Peyer's patch (tissue), 4 donors: ENCODE results near the gene ZBTB20.

Experiments
- POLR2A ChIP-seq, 2 donors: fragments of 450-650 bp; IDR thresholded peaks; one replicate each; pipeline ENCODE4 v1.5.1; 2017; ENCODE audit warnings: antibody characterized with exemption in 2 of 2, mild to moderate bottlenecking in 2 of 2, moderate library complexity in 2 of 2
- TF ChIP-seq, protein P1 (sequence below), 6 experiments: fragments of 450-650 bp in 4 of 6; fragments of 200-600 bp in 2 of 6; sonication (generic) in 1 of 6; IDR thresholded peaks; one replicate each; pipeline ENCODE4 v1.5.1; 2017 to 2019; ENCODE audit warnings: antibody characterized with exemption in 6 of 6, mild to moderate bottlenecking in 3 of 6, moderate library complexity in 1 of 6

DNA sequence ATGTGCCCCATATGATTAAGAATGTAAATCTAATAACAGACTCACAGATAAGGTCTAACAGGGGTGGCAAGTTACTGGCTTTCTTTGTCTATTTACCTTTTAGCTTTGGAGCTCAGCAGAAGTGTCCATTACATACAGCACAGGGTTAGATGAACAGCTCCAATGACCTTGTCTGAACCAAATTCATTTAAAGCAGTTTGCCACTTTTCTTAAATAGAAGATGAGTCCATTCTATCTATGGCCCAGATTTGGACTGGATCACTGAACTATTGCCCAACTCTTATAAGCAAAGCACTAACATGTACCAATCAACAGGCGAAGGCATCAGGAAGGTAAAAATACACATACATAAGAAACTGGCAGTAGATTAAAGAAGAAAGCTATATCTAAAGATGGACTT is 638.9 kb downstream of the ZBTB20 start:
- TF ChIP-seq, protein P1, sequence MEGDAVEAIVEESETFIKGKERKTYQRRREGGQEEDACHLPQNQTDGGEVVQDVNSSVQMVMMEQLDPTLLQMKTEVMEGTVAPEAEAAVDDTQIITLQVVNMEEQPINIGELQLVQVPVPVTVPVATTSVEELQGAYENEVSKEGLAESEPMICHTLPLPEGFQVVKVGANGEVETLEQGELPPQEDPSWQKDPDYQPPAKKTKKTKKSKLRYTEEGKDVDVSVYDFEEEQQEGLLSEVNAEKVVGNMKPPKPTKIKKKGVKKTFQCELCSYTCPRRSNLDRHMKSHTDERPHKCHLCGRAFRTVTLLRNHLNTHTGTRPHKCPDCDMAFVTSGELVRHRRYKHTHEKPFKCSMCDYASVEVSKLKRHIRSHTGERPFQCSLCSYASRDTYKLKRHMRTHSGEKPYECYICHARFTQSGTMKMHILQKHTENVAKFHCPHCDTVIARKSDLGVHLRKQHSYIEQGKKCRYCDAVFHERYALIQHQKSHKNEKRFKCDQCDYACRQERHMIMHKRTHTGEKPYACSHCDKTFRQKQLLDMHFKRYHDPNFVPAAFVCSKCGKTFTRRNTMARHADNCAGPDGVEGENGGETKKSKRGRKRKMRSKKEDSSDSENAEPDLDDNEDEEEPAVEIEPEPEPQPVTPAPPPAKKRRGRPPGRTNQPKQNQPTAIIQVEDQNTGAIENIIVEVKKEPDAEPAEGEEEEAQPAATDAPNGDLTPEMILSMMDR (IDR thresholded peaks at IDR 0.05): no peak
- TF ChIP-seq POLR2A (IDR thresholded peaks at IDR 0.05): no peak
